Measurements from ENCODE around the gene LRIT2. TPM values are rescaled to one million over a fixed set of nuclear protein-coding genes. Genes with fewer than 3 reads are reported as not detected.

The LRIT2 gene
- total RNA-seq, 2 experiments from 2014 or later = not detected

DNA sequence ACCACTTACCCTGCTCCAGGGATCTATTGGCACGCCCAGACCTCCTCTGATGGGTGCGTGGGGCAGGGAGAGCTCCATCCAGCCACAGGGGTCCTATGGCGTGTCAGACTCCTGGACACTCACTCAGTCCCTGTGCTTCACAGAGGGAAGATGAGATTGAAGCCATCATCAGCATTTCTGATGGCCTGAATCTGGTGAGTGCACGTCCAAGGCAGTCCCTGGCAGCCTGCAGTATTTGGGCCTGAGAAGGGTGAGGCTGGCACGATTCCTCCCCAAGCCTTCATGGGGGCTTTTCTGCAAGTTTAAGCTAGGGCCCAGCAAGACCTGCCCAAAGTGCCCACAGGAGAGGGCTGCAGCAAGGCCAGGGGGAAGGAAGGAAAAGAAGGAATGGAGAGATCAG, 27.7 kb downstream of the LRIT2 start:
- no peak for TF ChIP-seq CTCF (conservative IDR thresholded peaks at IDR 0.05; ENCODE audit: low read length)
- no peak for TF ChIP-seq EZH2phosphoT487 (IDR thresholded peaks at IDR 0.05; ENCODE audit: borderline replicate concordance, low read depth, low read length)
- CTCF ChIA-PET (ENCODE audit: unreplicated experiment) = no interaction called here
- Histone ChIP-seq H3K9me3 (ENCODE audit: low read length) (no peaks in the 10 kb centered on the region), H4K20me1 (ENCODE audit: insufficient read depth, low read length) (no peaks in the 10 kb centered on the region), H3K27ac (ENCODE audit: low read depth, low read length, poor library complexity, severe bottlenecking) (no peak overlapping the region), H3K4me2 (ENCODE audit: low read length) (no peak overlapping the region), H3K4me3 (ENCODE audit: low read depth, low read length, poor library complexity, severe bottlenecking) (no peak overlapping the region), H3K79me2 (ENCODE audit: insufficient read depth, low read depth, low read length) (no peaks in the 10 kb centered on the region), H2AFZ (ENCODE audit: low read length) (no peak overlapping the region), H3K36me3 (ENCODE audit: insufficient read depth, low read length) (no peaks in the 10 kb centered on the region), H3K9me2 (ENCODE audit: insufficient read depth, low read length) (no peaks in the 10 kb centered on the region), H3K4me1 (ENCODE audit: insufficient read depth, low read length, poor library complexity, severe bottlenecking) (no peaks in the 10 kb centered on the region)
- DNase-seq (ENCODE audit: low spot score) = no peak
- BruUV-seq (replicated peaks) = no TSS peak
- POLR2A ChIA-PET = no interaction called here
- intact Hi-C loops (cut with micrococcal nuclease; ENCODE audit: unreplicated experiment) = no loop called here

- Histone ChIP-seq H3K4me1 (ENCODE audit: insufficient read depth, low read length, poor library complexity, severe bottlenecking) (no peaks in the 10 kb centered on the region), H2AFZ (ENCODE audit: low read length) (no peak overlapping the region), H3K79me2 (ENCODE audit: insufficient read depth, low read depth, low read length) (no peaks in the 10 kb centered on the region), H3K9me2 (ENCODE audit: insufficient read depth, low read length) (no peaks in the 10 kb centered on the region), H3K4me2 (ENCODE audit: low read length) (no peak overlapping the region), H4K20me1 (ENCODE audit: insufficient read depth, low read length) (no peaks in the 10 kb centered on the region), H3K36me3 (ENCODE audit: insufficient read depth, low read length) (no peaks in the 10 kb centered on the region), H3K27ac (ENCODE audit: low read depth, low read length, poor library complexity, severe bottlenecking) (no peak overlapping the region), H3K4me3 (ENCODE audit: low read depth, low read length, poor library complexity, severe bottlenecking) (no peak overlapping the region), H3K9me3 (ENCODE audit: low read length) (no peaks in the 10 kb centered on the region)
- CTCF ChIA-PET (ENCODE audit: unreplicated experiment) = no interaction called here
- DNase-seq (ENCODE audit: low spot score) = no peak
- BruUV-seq (replicated peaks) = no TSS peak
- no peak for TF ChIP-seq EZH2phosphoT487 (IDR thresholded peaks at IDR 0.05; ENCODE audit: borderline replicate concordance, low read depth, low read length)
- TF ChIP-seq CTCF (conservative IDR thresholded peaks at IDR 0.05; ENCODE audit: low read length) = no peak
- intact Hi-C loops (cut with micrococcal nuclease; ENCODE audit: unreplicated experiment) = no loop called here
- POLR2A ChIA-PET = no interaction called here
Measured at GRCh38 chr10:84196941-84197340, 28.4 kb downstream of the LRIT2 start.

DNA sequence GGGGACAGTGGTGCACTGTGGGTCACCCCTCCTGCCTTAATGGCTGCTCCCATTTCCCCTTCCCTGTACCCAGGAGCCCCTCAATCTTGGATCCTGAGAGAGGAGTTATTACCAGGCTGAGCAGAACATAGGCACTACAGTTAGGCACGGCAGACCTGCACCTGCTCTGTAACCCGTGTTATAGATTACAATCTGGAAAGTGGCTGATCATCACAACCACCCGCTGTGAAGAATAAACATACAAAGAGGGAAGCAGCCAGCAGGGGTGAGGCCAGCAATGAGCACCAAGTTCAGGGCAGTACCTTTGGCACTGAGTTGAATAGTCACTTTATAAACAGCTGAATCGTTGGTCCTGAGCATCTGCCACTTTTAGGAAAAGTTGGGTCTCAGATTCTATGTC, 29.3 kb downstream of the LRIT2 start:
- H3K9me2 ChIP-seq (ENCODE audit: insufficient read depth, low read length) = no peaks in the 10 kb centered on the region
- H3K27ac ChIP-seq (ENCODE audit: low read depth, low read length, poor library complexity, severe bottlenecking) = no peak overlapping the region
- no peak overlapping the region for H2AFZ ChIP-seq (ENCODE audit: low read length)
- H3K4me2 ChIP-seq (ENCODE audit: low read length) = no peak overlapping the region
- ChIA-PET POLR2A (no interaction called here), CTCF (ENCODE audit: unreplicated experiment) (no interaction called here)
- H3K79me2 ChIP-seq (ENCODE audit: insufficient read depth, low read depth, low read length) = no peaks in the 10 kb centered on the region
- TF ChIP-seq CTCF (conservative IDR thresholded peaks at IDR 0.05; ENCODE audit: low read length) (no peak), EZH2phosphoT487 (IDR thresholded peaks at IDR 0.05; ENCODE audit: borderline replicate concordance, low read depth, low read length) (no peak)
- no peaks in the 10 kb centered on the region for H3K36me3 ChIP-seq (ENCODE audit: insufficient read depth, low read length)
- no peaks in the 10 kb centered on the region for H4K20me1 ChIP-seq (ENCODE audit: insufficient read depth, low read length)
- intact Hi-C loops (cut with micrococcal nuclease; ENCODE audit: unreplicated experiment) = no loop called here
- H3K9me3 ChIP-seq (ENCODE audit: low read length) = no peaks in the 10 kb centered on the region
- H3K4me1 ChIP-seq (ENCODE audit: insufficient read depth, low read length, poor library complexity, severe bottlenecking) = no peaks in the 10 kb centered on the region
- DNase-seq (ENCODE audit: low spot score) = no peak
- BruUV-seq (replicated peaks) = no TSS peak
- H3K4me3 ChIP-seq (ENCODE audit: low read depth, low read length, poor library complexity, severe bottlenecking) = no peak overlapping the region
